ENCODE data around the gene TNFRSF11A.

DNA sequence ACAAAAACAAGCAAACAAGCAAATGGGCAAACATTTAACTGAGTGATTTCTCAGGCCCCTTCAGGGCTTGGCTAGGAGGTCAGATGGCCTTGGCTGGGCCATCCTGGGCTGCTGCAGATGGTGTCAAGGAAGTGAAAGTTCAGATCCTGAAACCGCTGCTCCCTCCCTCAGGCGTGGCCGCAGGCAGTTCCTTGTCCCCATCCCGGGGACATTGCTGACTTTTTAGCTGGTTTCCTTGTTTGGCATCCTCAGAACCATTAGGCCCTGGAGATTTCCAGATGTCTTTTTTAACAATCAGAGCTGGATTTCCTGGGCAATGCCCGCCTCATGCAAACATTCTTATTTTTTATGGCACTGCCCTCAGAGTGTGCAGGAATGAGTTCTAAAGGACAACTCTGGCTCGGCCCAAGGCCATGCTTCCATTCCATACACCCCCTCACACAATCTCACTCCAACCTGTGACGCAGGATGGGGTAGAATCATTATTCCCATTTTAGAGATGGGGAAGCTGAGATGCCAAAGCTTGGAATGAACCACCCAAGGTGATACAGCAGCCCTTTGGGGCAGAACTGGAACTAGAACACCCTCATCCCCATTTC lies 111.6 kb downstream of the TNFRSF11A start:
- TF ChIP-seq, protein P1, sequence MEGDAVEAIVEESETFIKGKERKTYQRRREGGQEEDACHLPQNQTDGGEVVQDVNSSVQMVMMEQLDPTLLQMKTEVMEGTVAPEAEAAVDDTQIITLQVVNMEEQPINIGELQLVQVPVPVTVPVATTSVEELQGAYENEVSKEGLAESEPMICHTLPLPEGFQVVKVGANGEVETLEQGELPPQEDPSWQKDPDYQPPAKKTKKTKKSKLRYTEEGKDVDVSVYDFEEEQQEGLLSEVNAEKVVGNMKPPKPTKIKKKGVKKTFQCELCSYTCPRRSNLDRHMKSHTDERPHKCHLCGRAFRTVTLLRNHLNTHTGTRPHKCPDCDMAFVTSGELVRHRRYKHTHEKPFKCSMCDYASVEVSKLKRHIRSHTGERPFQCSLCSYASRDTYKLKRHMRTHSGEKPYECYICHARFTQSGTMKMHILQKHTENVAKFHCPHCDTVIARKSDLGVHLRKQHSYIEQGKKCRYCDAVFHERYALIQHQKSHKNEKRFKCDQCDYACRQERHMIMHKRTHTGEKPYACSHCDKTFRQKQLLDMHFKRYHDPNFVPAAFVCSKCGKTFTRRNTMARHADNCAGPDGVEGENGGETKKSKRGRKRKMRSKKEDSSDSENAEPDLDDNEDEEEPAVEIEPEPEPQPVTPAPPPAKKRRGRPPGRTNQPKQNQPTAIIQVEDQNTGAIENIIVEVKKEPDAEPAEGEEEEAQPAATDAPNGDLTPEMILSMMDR (IDR thresholded peaks at IDR 0.05): no peak
- no peak for TF ChIP-seq POLR2AphosphoS5 (IDR thresholded peaks at IDR 0.05; ENCODE audit: insufficient read depth in 1 of 2, low read depth in 1 of 2)
